Central memory CD4-positive, alpha-beta T cell (primary cell): Measurements from ENCODE around the gene SCN1A.

Source experiments
- DNase-seq: peaks from one replicate; pipeline ENCODE4 v3.0.0; 2022

The SCN1A gene

DNA sequence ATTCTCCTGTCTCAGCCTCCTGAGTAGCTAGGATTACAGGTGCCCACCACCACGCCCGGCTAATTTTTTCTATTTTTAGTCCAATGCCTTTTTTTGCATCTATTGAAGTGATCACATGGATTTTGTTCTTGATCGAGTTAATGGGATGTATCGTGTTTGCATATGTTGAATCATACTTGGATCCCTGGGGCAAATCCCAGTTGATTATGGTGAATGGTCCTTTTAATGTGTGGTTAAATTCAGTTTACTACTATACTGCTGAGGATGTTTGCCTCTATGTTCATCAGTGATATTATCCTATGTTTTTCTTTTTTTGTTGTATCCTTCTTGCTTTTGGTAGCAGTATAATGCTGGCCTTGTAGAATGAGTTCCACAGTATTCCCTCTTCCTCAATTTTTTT lies 166.0 kb downstream of the SCN1A start:
- DNase-seq: no peak

DNA sequence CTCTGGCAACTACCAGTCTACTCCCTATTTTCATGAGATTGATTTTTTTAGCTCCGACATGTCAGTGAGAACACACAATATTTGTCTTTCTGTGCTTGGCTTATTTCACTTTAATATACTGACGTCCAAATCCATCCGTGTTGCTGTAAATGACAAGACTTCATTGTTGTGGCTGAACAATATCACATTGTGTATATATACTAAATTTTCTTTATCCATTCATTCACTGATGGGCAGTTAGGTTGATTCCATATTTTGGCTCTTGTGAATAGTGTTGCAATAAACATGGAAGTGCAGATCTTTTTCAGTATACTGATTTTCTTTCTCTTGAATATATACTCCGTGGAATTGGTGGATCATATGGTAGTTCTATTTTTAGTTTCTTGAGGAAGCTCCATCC lies 168.4 kb downstream of the SCN1A start:
- DNase-seq: no peak

DNA sequence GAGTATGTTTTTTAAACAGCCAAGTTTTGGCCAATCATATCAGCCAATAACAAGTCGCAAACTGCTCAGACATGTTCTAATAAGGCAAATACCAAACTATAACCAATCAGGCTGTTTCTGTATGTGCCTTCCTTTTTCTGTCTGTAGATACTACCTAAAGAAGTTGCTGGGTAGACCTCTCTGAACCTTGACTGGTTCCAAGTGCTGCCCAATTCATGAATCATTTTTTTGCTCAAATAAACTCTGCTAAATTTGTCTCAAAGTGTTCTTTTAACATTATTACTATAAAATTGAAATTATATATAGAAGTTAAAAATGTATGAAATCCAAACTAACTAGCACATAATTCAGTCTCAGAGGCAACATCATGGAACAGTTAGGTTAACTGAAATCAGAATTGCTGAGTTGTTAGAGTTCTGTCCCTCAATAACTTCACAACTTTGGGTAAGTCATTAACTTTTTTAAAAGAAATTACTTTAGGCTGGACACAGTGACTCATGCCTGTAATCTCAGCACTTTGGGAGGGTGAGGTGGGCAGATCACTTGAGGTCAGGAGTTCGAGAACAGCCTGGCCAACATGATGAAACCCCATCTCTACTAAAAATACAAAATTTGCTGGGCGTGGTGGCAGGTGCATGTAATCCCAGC lies 169.4 kb downstream of the SCN1A start:
- no peak for DNase-seq

DNA sequence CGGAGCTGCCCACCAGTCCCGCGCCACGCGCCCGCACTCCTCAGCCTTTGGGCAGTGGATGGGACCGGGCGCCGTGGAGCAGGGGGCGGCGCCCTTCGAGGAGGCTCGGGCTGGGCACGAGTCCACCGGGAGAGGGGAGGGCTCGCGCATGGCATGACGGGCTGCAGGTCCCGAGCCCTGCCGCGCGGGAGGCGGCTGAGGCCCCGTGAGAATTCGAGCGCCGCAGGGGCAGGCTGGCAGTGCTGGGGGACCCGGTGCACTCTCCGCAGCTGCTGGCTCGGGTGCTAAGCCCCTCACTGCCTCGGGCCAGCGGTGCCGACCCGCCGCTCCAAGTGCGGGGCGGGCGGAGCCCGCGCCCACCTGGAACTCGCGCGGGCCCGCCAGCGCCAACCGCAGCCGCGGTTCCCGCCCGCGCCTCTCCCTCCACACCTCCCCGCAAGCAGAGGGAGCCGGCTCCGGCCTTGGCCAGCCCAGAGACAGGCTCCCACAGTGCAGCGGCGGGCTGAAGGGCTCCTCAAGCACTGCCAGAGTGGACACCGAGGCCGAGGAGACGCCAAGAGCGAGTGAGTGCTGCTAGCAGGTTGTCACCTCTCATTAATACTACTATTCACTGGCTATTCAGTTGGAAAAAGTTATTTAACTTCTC lies 170.7 kb downstream of the SCN1A start:
- no peak for DNase-seq

DNA sequence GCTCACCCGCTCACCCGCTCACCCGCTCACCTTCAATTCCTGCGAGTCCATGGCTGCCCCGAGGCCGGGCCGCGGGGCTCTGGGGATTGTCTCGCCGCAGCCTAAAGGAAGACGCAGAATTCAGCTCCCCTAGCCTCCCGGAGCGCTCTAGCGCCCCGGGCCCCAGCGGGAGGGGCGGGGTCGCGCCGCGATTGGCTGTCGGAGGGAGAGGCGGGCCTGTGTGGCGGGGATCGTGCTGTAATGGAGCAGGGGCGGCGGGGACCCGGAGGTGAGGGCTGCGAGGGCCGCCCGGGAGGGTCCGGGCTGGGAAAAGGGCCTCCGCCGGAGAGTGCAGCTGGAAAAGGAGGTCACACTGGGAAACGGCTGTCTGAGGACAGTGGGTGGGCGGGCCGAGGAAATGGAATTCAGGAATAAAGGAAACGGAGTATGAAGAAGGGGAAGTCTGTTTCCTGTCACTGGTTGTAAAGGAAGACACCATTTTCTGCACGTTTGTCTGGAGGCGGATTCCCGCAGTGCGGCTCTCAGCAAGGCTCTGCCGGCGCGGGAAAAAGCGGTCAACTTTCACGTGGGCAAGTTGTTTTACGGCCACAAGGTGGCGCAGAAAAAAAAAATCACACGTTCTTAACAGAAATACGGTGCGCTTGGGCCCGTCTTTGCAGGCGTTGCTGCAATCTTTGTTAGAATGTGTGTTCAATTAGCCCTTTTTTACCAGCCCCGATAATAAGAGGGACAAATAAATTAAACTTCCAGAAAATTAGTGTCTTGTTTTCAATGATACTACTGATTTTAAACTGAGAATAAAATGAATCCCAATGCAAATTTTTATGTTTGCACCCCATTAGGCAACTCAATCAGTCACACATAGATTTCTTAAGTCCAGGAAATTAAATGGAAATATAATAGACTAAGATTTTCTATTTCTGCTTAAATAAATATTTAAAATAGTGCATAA lies 173.9 kb downstream of the SCN1A start, which contains the start of gene TTC21B:
TSS of gene TTC21B (minus strand) at position 122 of the 952 bp plus-strand sequence. CDS start at position 51, 71 bp downstream.
- peak; percentile 93 for DNase-seq

DNA sequence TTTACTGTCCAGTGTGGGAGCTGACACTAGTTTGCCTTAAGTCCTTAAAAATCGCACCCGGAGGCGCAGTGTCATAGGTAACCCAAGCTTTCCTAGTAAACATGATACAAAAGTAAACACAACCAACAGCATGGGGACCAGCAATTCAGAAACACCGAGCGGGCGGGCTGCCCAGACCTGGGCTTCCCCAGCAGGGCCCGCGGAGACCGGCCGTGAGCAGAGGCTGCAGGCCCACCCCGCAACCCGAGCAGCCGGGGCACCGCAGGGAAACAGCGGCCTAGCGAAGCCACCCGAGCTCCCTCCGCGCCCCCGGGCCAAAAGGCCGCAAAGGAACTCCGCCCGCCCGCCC lies 174.5 kb downstream of the SCN1A start:
- DNase-seq: no peak

DNA sequence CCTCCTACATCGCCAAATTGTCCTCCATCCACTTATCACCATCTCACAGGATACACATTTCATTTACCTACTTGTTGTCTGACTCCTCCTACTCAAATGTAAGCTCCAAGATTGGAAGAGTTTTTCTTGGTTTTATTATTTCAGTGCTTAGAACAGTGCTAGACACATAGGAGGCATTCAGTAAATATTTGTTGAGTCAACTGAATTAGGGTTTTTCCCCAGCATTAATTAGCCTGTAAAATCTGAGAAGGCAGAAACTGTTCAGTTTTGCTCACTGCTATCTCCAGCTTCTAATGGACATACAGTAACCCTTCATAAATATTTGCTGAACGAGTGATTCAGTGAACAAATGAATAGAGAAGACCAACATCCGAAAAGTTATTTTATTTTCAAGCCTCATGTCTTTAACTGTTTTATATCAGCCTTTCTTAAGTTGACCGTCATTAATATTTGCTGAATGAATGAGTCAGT lies 175.0 kb downstream of the SCN1A start:
- DNase-seq: no peak

DNA sequence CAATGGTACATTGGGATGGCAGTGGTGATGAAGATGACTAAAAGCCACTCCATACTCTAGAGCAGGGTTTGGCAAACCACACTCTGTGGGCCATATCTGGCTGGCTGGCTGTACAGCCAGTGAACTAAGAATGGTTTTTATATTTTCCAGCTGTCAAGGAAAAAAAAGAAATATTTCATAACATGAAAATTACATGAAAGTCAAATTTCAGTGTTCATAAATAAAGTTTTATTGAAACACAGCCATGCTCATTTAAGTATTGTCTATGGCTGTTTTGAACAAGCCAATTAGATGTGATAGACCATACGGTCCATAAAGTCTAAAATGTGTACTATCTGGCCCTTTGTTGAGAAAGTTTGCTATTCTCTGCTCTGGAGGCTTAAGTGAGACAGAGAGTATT lies 175.7 kb downstream of the SCN1A start:
- DNase-seq: no peak

DNA sequence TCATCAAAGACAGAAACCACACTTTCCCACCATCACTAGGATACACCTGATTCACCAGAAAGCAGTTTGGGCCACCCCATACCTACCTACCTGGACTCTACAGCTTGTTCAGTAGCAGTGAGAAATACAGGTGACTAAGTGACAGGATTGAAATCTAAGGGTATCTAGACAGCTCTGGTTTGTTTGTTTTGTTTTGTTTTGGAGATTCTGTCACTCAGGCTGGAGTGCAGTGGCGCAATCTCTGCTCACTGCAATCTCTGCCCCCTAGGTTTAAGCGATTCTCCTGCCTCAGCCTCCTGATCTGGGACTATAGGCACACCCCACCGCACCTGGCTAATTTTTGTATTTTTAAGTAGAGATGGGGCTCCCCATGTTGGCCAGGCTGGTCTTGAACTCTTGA lies 177.4 kb downstream of the SCN1A start:
- DNase-seq: no peak

DNA sequence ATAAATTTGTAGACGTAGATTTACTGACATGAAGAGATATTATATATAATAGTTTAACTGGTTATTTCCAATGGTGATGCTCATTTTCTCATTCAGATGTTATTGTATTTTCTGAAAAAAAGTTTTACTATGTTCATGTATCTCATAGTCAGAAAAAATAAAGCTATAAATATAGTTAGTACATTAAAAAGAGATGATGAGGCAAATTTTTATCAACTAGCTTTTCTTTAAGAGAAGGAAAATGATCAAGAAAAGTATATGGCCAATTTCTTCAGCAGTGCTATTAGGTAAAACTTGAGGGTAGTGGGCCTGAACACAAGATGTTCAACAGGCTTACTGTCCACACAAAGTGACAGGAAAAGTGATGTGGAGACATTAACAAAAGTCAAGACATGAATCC lies 186.0 kb downstream of the SCN1A start:
- no peak for DNase-seq

DNA sequence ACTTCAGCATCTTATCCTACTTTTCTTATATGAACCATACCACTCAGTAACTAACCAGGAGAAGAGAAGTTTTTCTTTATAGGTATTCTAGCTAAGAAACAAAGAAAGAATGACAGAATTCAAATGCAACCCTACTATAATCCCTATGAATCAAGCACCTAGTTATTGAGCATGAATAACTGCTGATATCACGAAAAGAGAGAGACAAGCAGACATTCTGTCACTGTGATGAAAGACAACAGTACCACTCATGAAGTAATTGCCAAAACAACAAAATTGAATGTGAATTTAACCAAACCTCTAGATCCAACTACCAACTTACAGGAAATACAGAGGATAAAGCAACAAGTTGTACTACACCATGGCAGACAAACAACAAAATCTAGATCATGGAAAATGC lies 189.6 kb downstream of the SCN1A start:
- DNase-seq: no peak
